ENCODE measurements around the gene APOM.

Gene APOM

GRCh38 chr6:31666337-31666965 is 10.8 kb downstream of the APOM start:
- H3K4me1 ChIP-seq (ENCODE audit: control insufficient read depth, insufficient read depth, low read length): peaks cover 17% of the 10 kb centered on the region
- no peaks in the 10 kb centered on the region for H3K27me3 ChIP-seq (ENCODE audit: control insufficient read depth, insufficient read depth, low read length)
- H3K4me3 ChIP-seq (ENCODE audit: low read depth, low read length): peak overlapping the region; percentile 89
- H3K27ac ChIP-seq (ENCODE audit: low read depth, low read length): peak overlapping the region; percentile 26; the same call in 1 of the 2 replicates
- peak overlapping the region; percentile 88 for H3K9ac ChIP-seq (ENCODE audit: low read length)
- H3K9me3 ChIP-seq (ENCODE audit: control insufficient read depth, insufficient read depth, low read depth, low read length): no peaks in the 10 kb centered on the region
- peaks cover 73% of the 10 kb centered on the region for H3K36me3 ChIP-seq (ENCODE audit: control insufficient read depth, insufficient read depth, low read length)

GRCh38 chr6:31669676-31670075 is 14.0 kb downstream of the APOM start, which contains the start of gene LY6G5B:
Gene LY6G5B (plus strand): TSS chr6:31669976. CDS start chr6:31670951, 975 bp downstream.
- H3K9ac ChIP-seq (ENCODE audit: low read length): no peak within 1 kb of the TSS
- H3K9me3 ChIP-seq (ENCODE audit: control insufficient read depth, insufficient read depth, low read depth, low read length): no peaks in the 10 kb centered on the region
- H3K36me3 ChIP-seq (ENCODE audit: control insufficient read depth, insufficient read depth, low read length): peaks cover 69% of the 10 kb centered on the region
- H3K27ac ChIP-seq (ENCODE audit: low read depth, low read length): no peak within 1 kb of the TSS
- H3K27me3 ChIP-seq (ENCODE audit: control insufficient read depth, insufficient read depth, low read length): no peaks in the 10 kb centered on the region
- H3K4me3 ChIP-seq (ENCODE audit: low read depth, low read length): no peak within 1 kb of the TSS
- 0 out of 2 replicates have a peak, but pooled peaks cover 4% of the 10 kb centered on the region for H3K4me1 ChIP-seq (ENCODE audit: control insufficient read depth, insufficient read depth, low read length)

DNA sequence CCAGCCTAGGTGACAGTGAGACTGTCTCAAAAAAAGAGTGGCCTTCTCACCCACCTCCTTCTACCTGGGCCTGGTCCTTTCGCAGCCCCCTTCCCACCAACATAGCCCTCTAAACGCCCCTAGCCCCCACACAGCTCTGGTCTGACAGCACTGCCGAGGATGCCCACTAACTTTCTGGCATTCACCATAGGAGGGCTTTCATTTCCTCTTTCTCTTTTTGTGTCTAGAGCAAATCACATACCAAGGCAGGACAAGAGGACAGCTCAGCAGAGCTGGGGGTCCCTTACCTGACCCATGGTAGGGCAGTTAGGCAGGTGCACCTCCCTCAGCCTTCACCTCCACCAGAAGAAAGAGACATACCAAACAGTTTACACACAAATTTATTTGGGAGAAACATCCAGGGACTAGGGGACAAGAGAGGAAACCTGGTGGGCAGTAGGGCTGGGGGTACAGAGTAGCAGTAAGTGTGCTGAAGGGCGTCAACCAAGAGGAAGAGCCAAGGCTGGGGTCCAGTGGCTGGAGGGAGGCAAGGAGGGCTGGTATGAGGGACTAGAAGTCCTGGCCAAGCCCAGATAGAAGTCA is 20.7 kb downstream of the APOM start:
- Histone ChIP-seq H3K27ac (ENCODE audit: low read depth, low read length) (no peak overlapping the region), H3K9ac (ENCODE audit: low read length) (no peak overlapping the region), H3K27me3 (ENCODE audit: control insufficient read depth, insufficient read depth, low read length) (peaks cover 7% of the 10 kb centered on the region), H3K4me3 (ENCODE audit: low read depth, low read length) (no peak overlapping the region), H3K9me3 (ENCODE audit: control insufficient read depth, insufficient read depth, low read depth, low read length) (no peaks in the 10 kb centered on the region), H3K36me3 (ENCODE audit: control insufficient read depth, insufficient read depth, low read length) (peaks cover 21% of the 10 kb centered on the region), H3K4me1 (ENCODE audit: control insufficient read depth, insufficient read depth, low read length) (peaks cover 2% of the 10 kb centered on the region; the same call in 1 of the 2 replicates)

GRCh38 chr6:31676904-31677303 is 21.2 kb downstream of the APOM start:
- Histone ChIP-seq H3K9ac (ENCODE audit: low read length) (no peak overlapping the region), H3K27ac (ENCODE audit: low read depth, low read length) (no peak overlapping the region), H3K36me3 (ENCODE audit: control insufficient read depth, insufficient read depth, low read length) (peaks cover 16% of the 10 kb centered on the region), H3K4me1 (ENCODE audit: control insufficient read depth, insufficient read depth, low read length) (peaks cover 2% of the 10 kb centered on the region; the same call in 1 of the 2 replicates), H3K4me3 (ENCODE audit: low read depth, low read length) (no peak overlapping the region), H3K27me3 (ENCODE audit: control insufficient read depth, insufficient read depth, low read length) (peaks cover 12% of the 10 kb centered on the region), H3K9me3 (ENCODE audit: control insufficient read depth, insufficient read depth, low read depth, low read length) (no peaks in the 10 kb centered on the region)

- Histone ChIP-seq H3K36me3 (ENCODE audit: control insufficient read depth, insufficient read depth, low read length) (peaks cover 9% of the 10 kb centered on the region), H3K9me3 (ENCODE audit: control insufficient read depth, insufficient read depth, low read depth, low read length) (no peaks in the 10 kb centered on the region), H3K4me3 (ENCODE audit: low read depth, low read length) (no peak overlapping the region), H3K27me3 (ENCODE audit: control insufficient read depth, insufficient read depth, low read length) (peaks cover 17% of the 10 kb centered on the region), H3K27ac (ENCODE audit: low read depth, low read length) (no peak overlapping the region), H3K4me1 (ENCODE audit: control insufficient read depth, insufficient read depth, low read length) (peaks cover 2% of the 10 kb centered on the region; the same call in 1 of the 2 replicates), H3K9ac (ENCODE audit: low read length) (no peak overlapping the region)
Measured at GRCh38 chr6:31677955-31678354, 22.3 kb downstream of the APOM start.

GRCh38 chr6:31680226-31681134 is 24.8 kb downstream of the APOM start, which contains the start of gene LY6G5C:
Gene LY6G5C (minus strand): TSS chr6:31681067. CDS start chr6:31680373, 694 bp downstream.
- Histone ChIP-seq H3K9me3 (ENCODE audit: control insufficient read depth, insufficient read depth, low read depth, low read length) (no peaks in the 10 kb centered on the region), H3K4me1 (ENCODE audit: control insufficient read depth, insufficient read depth, low read length) (peaks cover 8% of the 10 kb centered on the region), H3K36me3 (ENCODE audit: control insufficient read depth, insufficient read depth, low read length) (no peaks in the 10 kb centered on the region), H3K9ac (ENCODE audit: low read length) (peak within 1 kb of the TSS; percentile 28), H3K4me3 (ENCODE audit: low read depth, low read length) (peak within 1 kb of the TSS; percentile 60), H3K27ac (ENCODE audit: low read depth, low read length) (no peak within 1 kb of the TSS), H3K27me3 (ENCODE audit: control insufficient read depth, insufficient read depth, low read length) (peaks cover 17% of the 10 kb centered on the region)

- peak overlapping the region; percentile 28 for H3K9ac ChIP-seq (ENCODE audit: low read length)
- H3K9me3 ChIP-seq (ENCODE audit: control insufficient read depth, insufficient read depth, low read depth, low read length): no peaks in the 10 kb centered on the region
- H3K4me1 ChIP-seq (ENCODE audit: control insufficient read depth, insufficient read depth, low read length): peaks cover 8% of the 10 kb centered on the region
- peaks cover 1% of the 10 kb centered on the region for H3K36me3 ChIP-seq (ENCODE audit: control insufficient read depth, insufficient read depth, low read length)
- peaks cover 17% of the 10 kb centered on the region for H3K27me3 ChIP-seq (ENCODE audit: control insufficient read depth, insufficient read depth, low read length)
- H3K4me3 ChIP-seq (ENCODE audit: low read depth, low read length): peak overlapping the region; percentile 60
- no peak overlapping the region for H3K27ac ChIP-seq (ENCODE audit: low read depth, low read length)
Measured at GRCh38 chr6:31681135-31681671, 25.5 kb downstream of the APOM start.

DNA sequence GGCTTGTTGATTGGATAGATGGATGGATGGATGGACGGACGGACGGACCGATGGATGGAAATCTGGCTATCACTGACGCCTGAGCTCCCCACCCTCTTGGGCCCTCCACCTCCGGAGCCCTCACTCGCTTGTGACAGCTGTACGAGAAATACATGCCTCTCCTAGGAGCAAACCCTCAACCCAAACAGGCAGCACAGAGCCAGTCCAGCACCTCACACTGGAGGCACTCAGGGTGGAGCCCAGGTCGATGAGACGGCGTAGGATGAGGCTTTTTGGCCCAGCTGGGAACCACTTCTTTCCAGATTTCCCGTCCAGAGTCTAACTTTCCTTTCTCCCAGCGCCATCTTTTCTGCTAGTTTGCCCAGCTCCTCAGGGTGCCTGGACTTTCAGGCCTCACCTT is 27.9 kb downstream of the APOM start:
- Histone ChIP-seq H3K4me3 (ENCODE audit: low read depth, low read length) (peak overlapping the region; percentile 56), H3K36me3 (ENCODE audit: control insufficient read depth, insufficient read depth, low read length) (peaks cover 25% of the 10 kb centered on the region)

GRCh38 chr6:31686483-31686882 is 30.8 kb downstream of the APOM start:
- no peaks in the 10 kb centered on the region for H3K9me3 ChIP-seq (ENCODE audit: control insufficient read depth, insufficient read depth, low read depth, low read length)
- peaks cover 10% of the 10 kb centered on the region for H3K27me3 ChIP-seq (ENCODE audit: control insufficient read depth, insufficient read depth, low read length)
- H3K4me1 ChIP-seq (ENCODE audit: control insufficient read depth, insufficient read depth, low read length): peaks cover 12% of the 10 kb centered on the region
- no peak overlapping the region for H3K4me3 ChIP-seq (ENCODE audit: low read depth, low read length)
- H3K27ac ChIP-seq (ENCODE audit: low read depth, low read length): no peak overlapping the region
- H3K36me3 ChIP-seq (ENCODE audit: control insufficient read depth, insufficient read depth, low read length): peaks cover 48% of the 10 kb centered on the region
- H3K9ac ChIP-seq (ENCODE audit: low read length): no peak overlapping the region

More for the DNA sequence above, 27.9 kb downstream of the APOM start:
- H3K27ac ChIP-seq (ENCODE audit: low read depth, low read length): no peak overlapping the region
- H3K9ac ChIP-seq (ENCODE audit: low read length): no peak overlapping the region
- peaks cover 8% of the 10 kb centered on the region for H3K4me1 ChIP-seq (ENCODE audit: control insufficient read depth, insufficient read depth, low read length)
- peaks cover 17% of the 10 kb centered on the region for H3K27me3 ChIP-seq (ENCODE audit: control insufficient read depth, insufficient read depth, low read length)
- no peaks in the 10 kb centered on the region for H3K9me3 ChIP-seq (ENCODE audit: control insufficient read depth, insufficient read depth, low read depth, low read length)

DNA sequence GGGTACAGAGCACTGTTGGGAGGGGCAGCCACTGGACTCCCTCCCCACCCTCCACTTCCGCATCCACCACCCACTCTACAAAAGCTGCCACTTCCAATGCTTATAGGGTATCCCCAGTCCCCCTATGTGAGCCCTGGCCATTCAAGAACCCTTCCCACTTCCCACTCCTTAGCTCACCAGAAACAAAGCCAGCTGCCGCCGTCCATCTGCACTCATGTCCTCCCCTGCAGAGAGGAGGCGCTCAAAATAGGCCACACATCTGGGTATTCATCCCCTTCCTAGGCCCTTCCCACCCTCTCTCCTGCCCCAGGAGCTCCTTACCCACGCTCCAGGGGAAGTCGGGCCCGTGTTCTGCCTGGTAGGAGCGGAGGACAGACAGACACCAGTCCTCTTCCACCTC is 31.6 kb downstream of the APOM start:
- Histone ChIP-seq H3K4me1 (ENCODE audit: control insufficient read depth, insufficient read depth, low read length) (peaks cover 12% of the 10 kb centered on the region), H3K27ac (ENCODE audit: low read depth, low read length) (no peak overlapping the region), H3K4me3 (ENCODE audit: low read depth, low read length) (no peak overlapping the region), H3K27me3 (ENCODE audit: control insufficient read depth, insufficient read depth, low read length) (peaks cover 1% of the 10 kb centered on the region; the same call in 1 of the 2 replicates), H3K36me3 (ENCODE audit: control insufficient read depth, insufficient read depth, low read length) (peaks cover 54% of the 10 kb centered on the region), H3K9ac (ENCODE audit: low read length) (no peak overlapping the region), H3K9me3 (ENCODE audit: control insufficient read depth, insufficient read depth, low read depth, low read length) (no peaks in the 10 kb centered on the region)

Data from HUES6 (cell line).